Upper lobe of left lung (tissue), 4 donors: ENCODE data around the gene SGPL1.

Source experiments
- EP300 ChIP-seq, 4 donors: sonication (generic); formaldehyde crosslinking; IDR thresholded peaks; one replicate each; pipeline ENCODE4 v1.5.1; 2017; ENCODE audit warnings: antibody characterized with exemption in 4 of 4, control low read depth in 2 of 4
- POLR2A ChIP-seq, 4 donors: fragments of 450-650 bp; IDR thresholded peaks; one replicate each; pipeline ENCODE4 v1.5.1; 2016 to 2017; ENCODE audit warnings: antibody characterized with exemption in 4 of 4, mild to moderate bottlenecking in 2 of 4
- TF ChIP-seq, protein P1 (sequence below), 6 experiments: fragments of 450-650 bp in 4 of 6; fragments of 200-600 bp in 2 of 6; sonication (generic) in 2 of 6; IDR thresholded peaks; one replicate each; pipeline ENCODE4 v1.5.1; 2016 to 2019; ENCODE audit warnings: antibody characterized with exemption in 6 of 6

DNA sequence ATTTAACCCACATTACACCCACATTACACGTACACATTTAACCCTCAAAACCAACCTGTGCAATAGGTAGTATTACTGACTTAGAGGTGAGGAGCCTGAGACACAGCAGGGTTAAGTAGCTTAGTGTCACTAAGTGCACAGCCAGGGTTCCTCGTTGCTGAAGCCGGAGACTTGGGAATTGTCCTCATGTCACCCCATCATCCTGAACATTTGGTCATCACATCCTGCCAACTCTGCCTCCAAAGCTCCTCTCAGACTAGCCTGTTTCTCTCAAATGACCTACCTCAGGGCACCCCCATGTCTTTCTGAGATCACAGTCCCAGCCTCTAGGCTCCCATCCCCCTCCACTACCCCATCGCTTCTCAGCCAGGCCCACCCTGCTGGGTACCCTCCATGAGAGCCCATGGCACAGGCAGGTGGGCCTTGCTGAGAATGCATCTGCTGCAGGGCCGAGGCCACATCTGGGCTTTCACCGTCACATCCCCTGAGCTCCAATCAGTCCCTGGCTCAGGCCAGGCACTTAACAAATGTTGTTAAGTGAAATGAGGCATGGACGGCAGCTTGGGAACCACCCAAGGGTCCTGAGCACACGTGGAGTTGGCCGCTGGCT lies 93.7 kb downstream of the SGPL1 start:
- TF ChIP-seq, protein P1, sequence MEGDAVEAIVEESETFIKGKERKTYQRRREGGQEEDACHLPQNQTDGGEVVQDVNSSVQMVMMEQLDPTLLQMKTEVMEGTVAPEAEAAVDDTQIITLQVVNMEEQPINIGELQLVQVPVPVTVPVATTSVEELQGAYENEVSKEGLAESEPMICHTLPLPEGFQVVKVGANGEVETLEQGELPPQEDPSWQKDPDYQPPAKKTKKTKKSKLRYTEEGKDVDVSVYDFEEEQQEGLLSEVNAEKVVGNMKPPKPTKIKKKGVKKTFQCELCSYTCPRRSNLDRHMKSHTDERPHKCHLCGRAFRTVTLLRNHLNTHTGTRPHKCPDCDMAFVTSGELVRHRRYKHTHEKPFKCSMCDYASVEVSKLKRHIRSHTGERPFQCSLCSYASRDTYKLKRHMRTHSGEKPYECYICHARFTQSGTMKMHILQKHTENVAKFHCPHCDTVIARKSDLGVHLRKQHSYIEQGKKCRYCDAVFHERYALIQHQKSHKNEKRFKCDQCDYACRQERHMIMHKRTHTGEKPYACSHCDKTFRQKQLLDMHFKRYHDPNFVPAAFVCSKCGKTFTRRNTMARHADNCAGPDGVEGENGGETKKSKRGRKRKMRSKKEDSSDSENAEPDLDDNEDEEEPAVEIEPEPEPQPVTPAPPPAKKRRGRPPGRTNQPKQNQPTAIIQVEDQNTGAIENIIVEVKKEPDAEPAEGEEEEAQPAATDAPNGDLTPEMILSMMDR (IDR thresholded peaks at IDR 0.05) = no peak
- TF ChIP-seq POLR2A (IDR thresholded peaks at IDR 0.05) (no peak), EP300 (IDR thresholded peaks at IDR 0.05) (no peak)
